Uterus (tissue), 2 donors: ENCODE data around the gene ERVW-1.

Experiments
- CTCF ChIP-seq, 4 experiments: fragments of 200-600 bp in 2 of 4; fragments of 450-650 bp in 2 of 4; sonication (generic) in 2 of 4; IDR thresholded peaks; one replicate each; pipeline ENCODE4 v1.5.1; 2016 to 2019; ENCODE audit warnings: antibody characterized with exemption in 4 of 4, mild to moderate bottlenecking in 2 of 4, moderate library complexity in 1 of 4
- POLR2A ChIP-seq, 2 donors: fragments of 450-650 bp; IDR thresholded peaks; one replicate each; pipeline ENCODE4 v1.6.1; 2016; ENCODE audit warnings: antibody characterized with exemption in 2 of 2, mild to moderate bottlenecking in 1 of 2, moderate library complexity in 1 of 2

- TF ChIP-seq CTCF (IDR thresholded peaks at IDR 0.05) (no peak), POLR2A (IDR thresholded peaks at IDR 0.05) (no peak)
Observed at GRCh38 chr7:92433019-92433418, 44.7 kb downstream of the ERVW-1 start.
